HUES6 (cell line): ENCODE measurements around the gene ZRANB1.

Experiments used
- H3K27ac ChIP-seq: 2 replicates; pipeline ENCODE4 v1.7.0; 2013; ENCODE audit warnings: low read depth, mild to moderate bottlenecking, low read length, inconsistent platforms
- H3K27me3 ChIP-seq: 2 replicates; pipeline ENCODE4 v1.6.1; 2013; ENCODE audit warnings: low read length; ENCODE audit not compliant: control insufficient read depth, insufficient read depth
- H3K36me3 ChIP-seq: 2 replicates; pipeline ENCODE4 v1.6.1; 2013; ENCODE audit warnings: low read length; ENCODE audit not compliant: control insufficient read depth, insufficient read depth
- H3K4me1 ChIP-seq: 2 replicates; pipeline ENCODE4 v1.6.1; 2013; ENCODE audit warnings: low read length; ENCODE audit not compliant: control insufficient read depth, insufficient read depth
- H3K4me3 ChIP-seq: 2 replicates; pipeline ENCODE4 v1.5.1; 2013; ENCODE audit warnings: low read depth, low read length
- H3K9ac ChIP-seq: one replicate; pipeline ENCODE4 v1.6.1; 2013; ENCODE audit warnings: mild to moderate bottlenecking, low read length
- H3K9me3 ChIP-seq: 2 replicates; pipeline ENCODE4 v1.6.1; 2013; ENCODE audit warnings: low read depth, low read length; ENCODE audit not compliant: control insufficient read depth, insufficient read depth

ZRANB1 gene

DNA sequence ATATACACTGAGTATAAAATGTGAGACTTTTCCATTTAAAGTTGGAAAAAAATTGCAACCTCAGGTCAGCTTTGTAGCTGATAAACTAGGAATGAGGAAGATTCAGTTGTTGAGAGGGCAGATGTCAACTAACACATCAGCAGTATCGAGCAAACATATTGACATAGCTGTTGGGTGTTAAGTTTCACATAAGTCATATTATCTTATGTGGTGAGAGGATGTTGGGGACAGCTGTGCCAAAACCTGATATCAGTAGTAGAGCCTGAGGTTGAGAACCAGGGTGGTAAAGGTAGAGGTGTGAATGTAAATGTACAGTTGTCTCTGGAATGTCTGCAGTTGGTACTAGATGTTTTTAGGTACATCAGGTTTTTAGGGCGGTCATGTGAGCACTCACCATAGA is 5.0 kb downstream of the ZRANB1 start:
- Histone ChIP-seq H3K27ac (no peak overlapping the region), H3K4me1 (peaks cover 39% of the 10 kb centered on the region), H3K4me3 (no peak overlapping the region), H3K9me3 (no peaks in the 10 kb centered on the region), H3K27me3 (no peaks in the 10 kb centered on the region), H3K9ac (no peak overlapping the region), H3K36me3 (peaks cover 6% of the 10 kb centered on the region)

DNA sequence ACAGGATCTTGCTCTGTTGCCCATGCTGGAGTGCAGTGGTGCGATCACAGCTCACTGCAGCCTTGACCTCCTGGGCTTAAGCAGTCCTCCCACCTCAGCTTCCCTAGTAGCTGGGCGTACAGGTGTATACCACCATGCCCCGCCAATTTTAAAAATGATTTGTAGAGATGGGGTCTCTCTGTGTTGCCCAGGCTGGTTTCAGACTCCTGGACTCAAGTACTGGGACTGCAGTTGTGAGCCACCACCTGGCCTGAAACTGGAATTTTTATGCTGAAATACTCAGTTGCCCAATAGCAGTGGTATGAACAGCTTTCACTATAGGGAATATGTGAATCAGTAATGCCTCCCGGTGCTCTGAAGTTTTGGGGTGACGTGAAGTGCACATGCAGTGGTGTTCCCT is 7.6 kb downstream of the ZRANB1 start:
- no peak overlapping the region for H3K9ac ChIP-seq
- H3K9me3 ChIP-seq: no peaks in the 10 kb centered on the region
- no peaks in the 10 kb centered on the region for H3K36me3 ChIP-seq
- peaks cover 30% of the 10 kb centered on the region for H3K4me1 ChIP-seq
- H3K27me3 ChIP-seq: no peaks in the 10 kb centered on the region
- no peak overlapping the region for H3K27ac ChIP-seq
- H3K4me3 ChIP-seq: no peak overlapping the region

DNA sequence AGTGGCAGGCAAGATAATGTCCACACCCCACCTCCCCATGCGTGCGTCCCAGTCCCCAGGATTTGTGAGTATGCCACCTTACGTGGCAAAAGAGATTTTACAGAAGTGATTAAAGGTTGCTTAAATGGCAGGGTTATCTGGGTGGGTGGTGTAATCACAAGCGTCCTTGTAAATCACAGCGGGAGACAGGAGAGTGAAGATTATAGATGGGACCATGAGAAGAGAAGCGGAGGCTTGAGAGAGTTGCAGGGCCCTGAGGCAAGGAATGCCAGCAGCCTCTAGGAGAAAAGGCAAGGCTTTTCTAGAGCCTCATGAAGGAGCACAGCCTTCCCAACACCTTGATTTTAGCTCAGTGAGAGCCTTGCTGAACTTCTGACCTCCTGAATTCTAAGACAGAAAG is 10.2 kb downstream of the ZRANB1 start:
- H3K9me3 ChIP-seq: no peaks in the 10 kb centered on the region
- H3K27me3 ChIP-seq: no peaks in the 10 kb centered on the region
- no peaks in the 10 kb centered on the region for H3K36me3 ChIP-seq
- H3K4me3 ChIP-seq: no peak overlapping the region
- H3K27ac ChIP-seq: no peak overlapping the region
- peaks cover 12% of the 10 kb centered on the region for H3K4me1 ChIP-seq
- H3K9ac ChIP-seq: no peak overlapping the region

DNA sequence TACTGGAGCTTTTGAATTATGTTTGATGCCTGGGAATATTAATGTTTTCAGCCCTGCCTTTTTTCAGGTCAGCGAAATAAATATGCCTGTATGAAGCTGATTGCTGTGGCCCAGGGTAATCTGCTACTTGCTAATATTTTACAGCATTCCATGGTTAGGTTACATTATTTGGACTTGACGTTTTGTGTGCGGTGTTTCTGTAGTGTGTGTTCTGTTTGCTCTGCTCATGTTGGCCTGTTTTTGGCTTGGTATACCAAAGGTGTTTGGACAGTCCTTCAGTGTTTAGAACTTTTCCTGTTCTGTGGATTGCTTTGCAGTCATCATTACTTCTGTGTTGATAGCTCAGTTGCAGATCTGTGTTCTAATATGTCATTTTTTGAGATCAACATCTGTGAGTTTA is 11.5 kb downstream of the ZRANB1 start:
- H3K27me3 ChIP-seq: no peaks in the 10 kb centered on the region
- no peak overlapping the region for H3K4me3 ChIP-seq
- H3K27ac ChIP-seq: no peak overlapping the region
- H3K36me3 ChIP-seq: no peaks in the 10 kb centered on the region
- H3K9me3 ChIP-seq: no peaks in the 10 kb centered on the region
- peaks cover 12% of the 10 kb centered on the region for H3K4me1 ChIP-seq
- no peak overlapping the region for H3K9ac ChIP-seq

DNA sequence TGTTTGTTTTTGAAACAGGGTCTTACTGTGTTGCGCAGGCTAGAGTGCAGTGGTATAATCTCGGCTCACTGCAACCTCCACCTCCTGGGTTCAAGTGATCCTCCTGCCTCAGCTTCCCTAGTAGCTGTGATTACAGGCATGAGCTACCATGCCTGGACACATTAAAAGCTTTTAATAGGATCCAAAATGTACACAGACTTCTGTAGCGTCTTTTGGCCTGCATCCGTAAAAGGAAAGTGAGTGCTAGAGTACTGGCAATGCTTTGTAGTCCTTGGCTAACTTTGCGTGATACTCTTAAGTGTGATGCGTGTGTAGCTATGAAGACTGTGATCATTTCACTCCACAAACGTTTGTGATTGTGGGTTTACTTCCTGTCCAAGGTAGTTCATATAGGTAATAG is 13.3 kb downstream of the ZRANB1 start:
- Histone ChIP-seq H3K27me3 (no peaks in the 10 kb centered on the region), H3K4me3 (no peak overlapping the region), H3K27ac (0 out of 2 replicates have a peak overlapping the region, but pooled peaks have one; percentile 5), H3K36me3 (no peaks in the 10 kb centered on the region), H3K9ac (no peak overlapping the region), H3K4me1 (peaks cover 18% of the 10 kb centered on the region), H3K9me3 (no peaks in the 10 kb centered on the region)

DNA sequence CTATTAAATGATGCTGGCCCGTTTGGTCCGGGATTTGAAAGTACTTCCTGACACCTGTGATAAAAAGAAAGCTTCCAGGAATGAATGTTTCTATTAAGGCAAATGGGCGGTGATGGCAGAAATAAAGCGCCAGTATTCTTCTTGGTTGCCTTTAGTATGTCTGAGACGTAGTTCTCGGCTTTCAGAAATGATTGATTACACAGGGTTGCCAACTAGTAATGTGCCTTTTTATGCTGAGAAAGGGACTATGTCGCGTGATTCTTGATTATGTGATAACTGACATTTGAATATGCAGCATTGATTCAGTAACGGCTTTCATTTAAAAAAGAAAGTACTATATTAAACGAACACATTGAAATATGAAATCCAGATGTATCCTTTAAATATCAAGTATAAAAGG is 13.9 kb downstream of the ZRANB1 start:
- Histone ChIP-seq H3K4me1 (peaks cover 18% of the 10 kb centered on the region), H3K27me3 (no peaks in the 10 kb centered on the region), H3K36me3 (no peaks in the 10 kb centered on the region)

DNA sequence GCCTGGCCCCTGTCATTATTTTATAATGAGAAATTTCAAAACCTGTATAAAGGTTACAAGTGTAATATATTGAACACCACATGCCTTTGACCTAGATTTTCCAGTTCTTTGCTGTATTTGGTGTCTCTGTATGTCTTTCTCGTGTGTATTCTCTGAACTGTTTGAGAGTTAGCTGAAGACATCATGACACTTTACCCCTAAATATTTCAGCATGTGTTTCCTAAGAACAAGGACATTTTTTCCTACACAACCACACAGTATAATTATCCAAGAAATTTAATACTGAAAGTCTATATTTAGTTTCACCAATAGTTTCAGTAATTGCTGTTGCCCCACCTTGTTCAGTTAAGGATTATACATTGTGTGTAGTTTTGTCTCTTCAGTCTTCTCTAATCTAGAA is 14.8 kb downstream of the ZRANB1 start:
- peaks cover 18% of the 10 kb centered on the region for H3K4me1 ChIP-seq
- H3K9me3 ChIP-seq: no peaks in the 10 kb centered on the region
- no peak overlapping the region for H3K27ac ChIP-seq
- H3K27me3 ChIP-seq: no peaks in the 10 kb centered on the region
- no peak overlapping the region for H3K4me3 ChIP-seq
- H3K36me3 ChIP-seq: no peaks in the 10 kb centered on the region
- no peak overlapping the region for H3K9ac ChIP-seq

More for the DNA sequence above, 13.9 kb downstream of the ZRANB1 start:
- Histone ChIP-seq H3K27ac (no peak overlapping the region), H3K4me3 (no peak overlapping the region), H3K9me3 (no peaks in the 10 kb centered on the region), H3K9ac (no peak overlapping the region)

DNA sequence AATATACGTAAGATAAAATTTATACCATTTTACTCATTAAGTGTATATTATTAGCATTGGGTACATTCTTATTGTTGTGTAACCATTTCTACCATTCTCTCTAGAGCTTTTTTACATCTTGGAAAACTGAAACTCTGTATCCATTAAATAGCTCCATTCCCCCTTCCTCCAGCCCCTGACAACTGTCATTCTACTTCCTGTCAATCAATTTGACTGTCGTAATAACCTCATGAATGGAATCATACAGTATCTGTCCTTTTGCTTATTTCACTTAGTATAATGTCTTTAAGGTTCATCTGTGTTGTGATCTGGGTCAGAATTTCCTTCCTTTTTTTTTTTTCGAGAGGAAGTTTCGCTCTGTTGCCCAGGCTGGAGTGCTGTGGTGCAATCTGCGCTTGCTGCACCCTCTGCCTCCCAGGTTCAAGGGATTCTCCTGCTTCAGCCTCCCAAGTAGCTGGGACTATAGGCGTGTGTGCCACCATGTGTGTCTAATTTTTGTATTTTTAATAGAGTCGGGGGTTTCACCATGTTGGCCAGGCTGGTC is 15.6 kb downstream of the ZRANB1 start:
- no peak overlapping the region for H3K27ac ChIP-seq
- no peaks in the 10 kb centered on the region for H3K27me3 ChIP-seq
- no peaks in the 10 kb centered on the region for H3K36me3 ChIP-seq
- H3K4me3 ChIP-seq: no peak overlapping the region
- no peaks in the 10 kb centered on the region for H3K9me3 ChIP-seq
- no peak overlapping the region for H3K9ac ChIP-seq
- H3K4me1 ChIP-seq: peaks cover 11% of the 10 kb centered on the region; the same call in 1 of the 2 replicates

DNA sequence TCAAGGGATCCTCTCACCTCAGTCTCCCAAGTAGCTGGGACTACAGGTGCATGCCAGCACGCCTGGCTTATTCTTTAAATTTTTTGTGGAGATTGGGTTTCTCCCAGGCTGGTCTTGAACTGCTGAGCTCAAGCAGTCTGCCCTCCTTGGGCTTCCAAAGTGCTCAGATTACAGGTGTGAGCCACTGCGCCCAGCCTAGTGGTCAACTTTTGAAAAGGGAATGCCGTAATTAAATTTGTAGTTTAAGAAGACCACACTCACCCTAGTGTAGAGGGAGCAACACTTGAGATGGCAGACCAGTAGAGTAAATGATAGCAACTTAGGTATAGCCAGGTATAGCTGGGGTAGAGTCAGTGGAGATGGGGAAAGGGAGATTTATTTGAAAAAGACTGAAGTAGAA is 17.6 kb downstream of the ZRANB1 start:
- H3K27me3 ChIP-seq: no peaks in the 10 kb centered on the region
- no peak overlapping the region for H3K9ac ChIP-seq
- H3K27ac ChIP-seq: no peak overlapping the region
- no peak overlapping the region for H3K4me3 ChIP-seq
- H3K9me3 ChIP-seq: no peaks in the 10 kb centered on the region
- H3K36me3 ChIP-seq: no peaks in the 10 kb centered on the region
- peaks cover 6% of the 10 kb centered on the region; the same call in 1 of the 2 replicates for H3K4me1 ChIP-seq

DNA sequence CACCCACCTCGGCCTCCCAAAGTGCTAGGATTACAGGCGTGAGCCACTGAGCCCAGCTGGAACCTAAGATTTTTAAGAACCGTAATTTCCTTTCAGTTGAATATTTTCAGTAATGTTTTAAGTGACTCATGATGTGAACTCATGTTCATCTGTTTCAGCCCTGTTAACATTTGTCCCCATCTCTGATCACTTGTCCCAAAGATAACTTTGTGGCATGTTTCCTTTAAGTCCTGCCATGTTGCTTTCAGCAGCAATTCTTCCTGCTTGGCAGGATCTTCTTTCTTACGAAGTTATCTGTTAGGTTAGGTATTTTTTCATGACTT is 19.3 kb downstream of the ZRANB1 start:
- Histone ChIP-seq H3K9me3 (no peaks in the 10 kb centered on the region), H3K4me1 (peaks cover 6% of the 10 kb centered on the region; the same call in 1 of the 2 replicates), H3K36me3 (0 out of 2 replicates have a peak, but pooled peaks cover under 1% of the 10 kb centered on the region), H3K4me3 (no peak overlapping the region), H3K27me3 (no peaks in the 10 kb centered on the region), H3K27ac (no peak overlapping the region), H3K9ac (no peak overlapping the region)

DNA sequence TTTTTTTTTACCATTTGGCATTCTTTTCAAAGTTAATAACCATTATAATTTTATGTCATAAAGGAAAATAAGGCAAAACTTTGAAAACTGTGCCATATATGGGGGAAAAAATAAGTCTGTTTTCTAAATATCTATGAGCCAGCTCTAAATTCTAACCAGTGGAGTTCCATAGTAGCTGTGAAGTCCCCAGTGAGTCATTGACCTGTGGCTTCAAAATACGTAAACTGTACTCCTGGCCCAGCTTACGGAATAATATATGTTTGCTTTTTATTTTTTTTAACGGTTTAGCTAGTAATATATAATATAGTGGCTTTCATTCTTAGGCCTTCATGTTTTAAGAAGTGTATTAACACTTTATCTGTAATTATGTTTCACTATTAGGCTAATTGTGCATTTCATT is 20.5 kb downstream of the ZRANB1 start:
- no peak overlapping the region for H3K9ac ChIP-seq
- H3K36me3 ChIP-seq: peaks cover 12% of the 10 kb centered on the region
- no peaks in the 10 kb centered on the region for H3K9me3 ChIP-seq
- no peak overlapping the region for H3K4me3 ChIP-seq
- peaks cover 6% of the 10 kb centered on the region; the same call in 1 of the 2 replicates for H3K4me1 ChIP-seq
- no peak overlapping the region for H3K27ac ChIP-seq
- no peaks in the 10 kb centered on the region for H3K27me3 ChIP-seq
